ENCODE data around the gene ZNF500. TPM values are rescaled to one million over a fixed set of nuclear protein-coding genes. Genes with fewer than 3 reads are reported as not detected.

Gene ZNF500
- total RNA-seq, 4 donors from 2014 or later = 11.8 to 20.6 (median 17.6) TPM

DNA sequence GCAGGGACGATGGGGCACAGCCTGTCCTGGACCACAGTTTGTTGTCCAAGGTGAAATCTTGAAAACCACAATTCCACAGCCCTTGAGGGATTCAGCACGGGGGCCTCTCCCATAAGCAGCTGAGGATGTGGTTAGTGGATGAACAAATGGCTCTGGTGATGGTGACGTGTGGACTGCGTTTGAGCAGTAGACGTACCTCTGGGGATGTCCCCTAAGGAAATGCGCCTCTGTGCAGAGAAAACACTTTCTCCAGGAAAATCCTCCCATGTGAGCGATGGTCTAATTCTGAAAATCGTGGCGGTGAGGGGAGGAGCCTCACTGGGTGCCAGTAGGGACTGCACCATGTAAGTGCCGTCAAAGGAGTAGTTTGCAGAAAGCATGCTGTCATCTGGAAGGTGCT lies 23.9 kb upstream of the ZNF500 start:
- no peaks in the 10 kb centered on the region for H3K4me1 ChIP-seq
- H3K36me3 ChIP-seq = no peaks in the 10 kb centered on the region
- H3K27me3 ChIP-seq = no peaks in the 10 kb centered on the region
- H3K27ac ChIP-seq = no peak overlapping the region
- no peak overlapping the region for H3K4me3 ChIP-seq (replicated peaks in 1 of 3)
- no peaks in the 10 kb centered on the region for H3K9me3 ChIP-seq
- TF ChIP-seq CTCF (IDR thresholded peaks at IDR 0.05) (no peak), POLR2A (IDR thresholded peaks at IDR 0.05) (no peak)
- 76 to 80% methylated on average over 10 of the region's 10 CpGs for whole genome bisulfite sequencing, 2 donors
- intact Hi-C loops (cut with DNase I) = no loop called here
- no peak for DNase-seq

DNA sequence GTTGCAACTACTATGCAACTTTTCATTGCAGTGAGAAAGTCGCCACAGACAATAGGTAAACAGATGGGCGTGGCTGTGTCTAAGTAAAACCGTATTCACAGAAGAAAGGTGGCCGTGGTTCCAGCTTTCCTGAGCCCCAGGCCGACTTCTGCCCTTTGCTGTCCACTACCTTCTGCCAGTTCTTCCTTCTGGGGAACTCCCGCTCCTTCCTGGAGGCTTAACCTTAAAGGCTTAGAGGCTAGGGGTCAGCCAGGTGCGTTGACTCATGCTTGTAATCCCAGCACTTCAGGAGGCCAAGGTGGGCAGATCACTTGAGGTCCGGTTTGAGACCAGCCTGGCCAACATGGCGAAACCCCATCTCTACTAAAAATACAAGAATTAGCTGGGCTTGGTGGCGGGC lies 23.3 kb upstream of the ZNF500 start:
- no peaks in the 10 kb centered on the region for H3K36me3 ChIP-seq
- DNase-seq = no peak
- no peaks in the 10 kb centered on the region for H3K4me1 ChIP-seq
- TF ChIP-seq CTCF (IDR thresholded peaks at IDR 0.05) (no peak), POLR2A (IDR thresholded peaks at IDR 0.05) (no peak)
- no peak overlapping the region for H3K27ac ChIP-seq
- no peak overlapping the region for H3K4me3 ChIP-seq (replicated peaks in 1 of 3)
- 69 to 77% methylated on average over 9 to 10 of the region's 10 CpGs for WGBS, 2 donors
- intact Hi-C loops (cut with DNase I) = no loop called here
- H3K9me3 ChIP-seq = no peaks in the 10 kb centered on the region
- H3K27me3 ChIP-seq = no peaks in the 10 kb centered on the region

GRCh38 chr16:4788910-4789309 lies 21.9 kb upstream of the ZNF500 start:
- 80 to 87% methylated on average over 7 of the region's 7 CpGs for WGBS, 2 donors
- no peaks in the 10 kb centered on the region for H3K36me3 ChIP-seq
- TF ChIP-seq POLR2A (IDR thresholded peaks at IDR 0.05) (no peak), CTCF (IDR thresholded peaks at IDR 0.05) (no peak)
- H3K4me3 ChIP-seq (replicated peaks in 1 of 3) = no peak overlapping the region
- H3K27me3 ChIP-seq = no peaks in the 10 kb centered on the region
- H3K27ac ChIP-seq = no peak overlapping the region
- no peak for DNase-seq
- intact Hi-C loops (cut with DNase I) = no loop called here
- no peaks in the 10 kb centered on the region for H3K4me1 ChIP-seq
- H3K9me3 ChIP-seq = no peaks in the 10 kb centered on the region

DNA sequence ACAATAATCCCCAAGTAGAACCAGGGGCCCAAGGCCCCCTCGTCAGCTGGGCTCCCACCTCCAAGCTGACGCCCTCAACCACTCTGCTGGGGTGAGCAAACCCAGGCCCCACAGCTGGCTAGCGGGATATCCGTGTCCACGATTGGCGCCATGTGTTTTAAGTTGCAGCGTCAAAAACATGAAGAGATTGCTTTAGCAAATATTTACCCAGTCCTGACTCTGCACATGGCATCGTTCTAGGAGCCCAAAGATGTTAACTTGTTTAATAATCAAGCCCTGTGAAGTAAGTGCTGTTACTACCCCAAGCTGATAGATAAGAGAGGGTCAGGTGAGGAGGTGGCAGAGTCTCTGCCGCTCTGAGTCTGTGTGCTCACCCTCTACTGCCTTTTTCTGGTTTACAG lies 21.5 kb upstream of the ZNF500 start:
- WGBS, 2 donors = 66 to 71% methylated on average over 8 to 9 of the region's 9 CpGs
- DNase-seq = no peak
- Histone ChIP-seq H3K4me3 (replicated peaks in 1 of 3) (no peak overlapping the region), H3K36me3 (no peaks in the 10 kb centered on the region), H3K27ac (no peak overlapping the region), H3K9me3 (no peaks in the 10 kb centered on the region), H3K27me3 (no peaks in the 10 kb centered on the region), H3K4me1 (no peaks in the 10 kb centered on the region)
- intact Hi-C loops (cut with DNase I) = no loop called here
- TF ChIP-seq CTCF (IDR thresholded peaks at IDR 0.05) (no peak), POLR2A (IDR thresholded peaks at IDR 0.05) (no peak)

- DNase-seq = no peak
- Histone ChIP-seq H3K4me1 (no peaks in the 10 kb centered on the region), H3K36me3 (no peaks in the 10 kb centered on the region), H3K27ac (no peak within 1 kb of the TSS), H3K9me3 (no peaks in the 10 kb centered on the region), H3K27me3 (no peaks in the 10 kb centered on the region), H3K4me3 (replicated peaks in 1 of 3) (no peak within 1 kb of the TSS)
- intact Hi-C loops (cut with DNase I) = no loop called here
- WGBS, 2 donors = 74% methylated on average over 12 to 13 of the region's 14 CpGs
- no peak for TF ChIP-seq CTCF (IDR thresholded peaks at IDR 0.05)
- no peak for TF ChIP-seq POLR2A (IDR thresholded peaks at IDR 0.05)
Measured at GRCh38 chr16:4787627-4788482, 20.9 kb upstream of the ZNF500 start, which contains the start of gene SEPTIN12. TSS of gene SEPTIN12 (minus strand) at chr16:4788345. CDS start at chr16:4787645, 700 bp downstream.
